Activated gamma-delta T cell treated with anti-CD3 and anti-CD28 coated beads, Interleukin-2, amount 50 U/mL, for 16 hours (primary cell): ENCODE data around the gene DAP.
"Not testable (repeated sequence)": the region's sequence is repeated elsewhere in the genome, so short reads cannot be mapped to it uniquely, and the experiment has no call there.

Source experiments
- DNase-seq: peaks from one replicate; pipeline ENCODE4 v3.0.0-alpha.2; 2020; ENCODE audit warnings: low read depth

Gene DAP

DNA sequence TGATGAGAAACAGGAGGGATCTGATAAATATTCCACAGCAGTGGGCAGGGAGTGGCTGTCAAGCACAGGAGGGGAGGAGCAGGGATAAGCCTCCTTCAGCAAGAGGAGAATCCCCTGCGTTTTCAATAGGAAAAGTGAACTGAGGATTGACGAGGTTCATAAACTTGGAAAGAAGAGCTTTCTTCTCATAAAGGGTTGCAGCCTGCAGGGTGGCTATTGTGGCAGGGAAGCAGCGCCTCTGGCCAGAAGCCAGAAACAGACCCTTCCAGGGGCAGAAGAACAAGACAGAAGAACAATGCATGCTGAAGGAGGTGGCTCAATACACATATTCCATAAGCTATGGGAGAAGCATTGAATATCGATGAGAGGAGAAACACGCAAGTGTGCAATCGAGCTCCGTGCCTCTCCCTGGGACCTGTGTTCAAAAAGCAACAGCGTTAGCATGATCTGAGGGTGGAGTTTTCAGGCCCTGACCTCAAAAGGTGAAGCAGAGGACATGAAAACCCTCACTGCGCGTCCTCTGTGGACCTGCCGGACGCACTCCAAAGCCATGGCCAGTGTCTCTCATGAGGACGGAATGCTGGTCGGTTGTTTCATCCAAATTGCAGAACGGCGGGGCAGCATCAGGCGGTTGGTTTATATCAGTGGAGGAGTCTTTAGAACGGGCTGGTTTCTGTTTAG, 129.6 kb downstream of the DAP start:
- no peak for DNase-seq

- not testable (repeated sequence) for DNase-seq
Observed at GRCh38 chr5:10630744-10631143, 130.3 kb downstream of the DAP start.

DNA sequence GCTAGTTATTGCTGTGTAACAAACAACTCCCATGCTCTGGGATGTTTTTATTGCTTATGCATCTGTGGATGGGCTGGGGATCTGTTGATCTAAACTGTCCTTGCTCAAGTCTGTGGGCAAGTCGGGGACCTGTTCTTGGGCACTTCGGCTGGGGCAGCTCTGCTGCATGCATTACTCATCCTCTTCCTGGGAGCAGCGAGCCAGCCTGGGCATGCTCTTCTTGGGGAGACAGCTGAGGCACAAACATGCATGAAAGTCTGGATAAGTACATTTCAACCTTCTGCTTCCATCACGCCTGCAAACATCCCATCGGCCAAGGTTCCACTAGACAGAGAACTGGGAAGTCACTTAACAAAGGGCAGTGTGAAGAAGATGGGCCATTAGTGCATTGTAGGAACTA, 130.9 kb downstream of the DAP start:
- DNase-seq = no peak

DNA sequence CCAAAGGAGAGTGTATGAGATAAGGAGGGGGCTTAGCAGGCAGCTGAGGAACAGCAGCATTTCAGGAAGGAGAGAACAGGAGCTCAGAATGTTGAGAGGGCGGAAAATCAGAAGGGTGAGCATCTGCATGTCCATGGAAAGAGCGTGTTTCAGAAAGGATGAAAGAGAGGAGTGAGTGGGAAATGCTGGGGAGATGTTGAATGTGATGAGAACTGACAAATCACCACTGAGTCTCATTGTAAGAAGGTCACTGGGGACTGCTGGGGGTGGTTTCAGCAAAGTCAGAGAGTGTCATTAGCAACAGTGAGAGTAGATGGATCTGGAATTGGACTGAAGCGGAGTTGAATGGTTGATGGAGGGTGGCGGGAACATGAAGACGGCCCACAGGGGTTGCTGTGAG, 131.4 kb downstream of the DAP start:
- DNase-seq = no peak
